HepG2 (cell line): ENCODE data around the gene AMIGO1. TPM values are rescaled to one million over a fixed set of nuclear protein-coding genes. Genes with fewer than 3 reads are reported as not detected.

ENCODE experiments used
- ADNP ChIP-seq: sonication (generic); formaldehyde crosslinking; IDR thresholded peaks from 2 replicates; pipeline ENCODE4 v1.4.0; 2020; ENCODE audit warnings: missing genetic modification reagents
- BRD4 ChIP-seq: sonication (generic); formaldehyde crosslinking; IDR thresholded peaks from 2 replicates; pipeline ENCODE4 v1.4.0; 2020; ENCODE audit warnings: missing genetic modification reagents
- CBFB ChIP-seq: sonication (generic); formaldehyde crosslinking; IDR thresholded peaks from 2 replicates; pipeline ENCODE4 v1.4.0; 2020; ENCODE audit warnings: missing genetic modification reagents
- CBX2 ChIP-seq, 2 experiments: fragments of 200-600 bp in 1 of 2; sonication (generic); formaldehyde crosslinking in 1 of 2; IDR thresholded peaks; 2 replicates each; pipeline versions ENCODE4 v1.7.0 to v1.8.1; 2018 to 2022; ENCODE audit warnings: low read depth in 2 of 2, low read length in 1 of 2, mild to moderate bottlenecking in 1 of 2, missing genetic modification reagents in 1 of 2
- CENPT ChIP-seq: sonication (generic); formaldehyde crosslinking; IDR thresholded peaks from 2 replicates; pipeline ENCODE4 v1.8.0; 2022; ENCODE audit warnings: low read depth, mild to moderate bottlenecking, moderate library complexity, missing genetic modification reagents
- EED ChIP-seq: sonication (generic); formaldehyde crosslinking; IDR thresholded peaks from 2 replicates; pipeline ENCODE4 v1.5.0; 2020; ENCODE audit warnings: mild to moderate bottlenecking, missing genetic modification reagents
- FUBP1 ChIP-seq: sonication (generic); formaldehyde crosslinking; IDR thresholded peaks from 2 replicates; pipeline ENCODE4 v1.5.1; 2020; ENCODE audit warnings: missing genetic modification reagents, mild to moderate bottlenecking, borderline replicate concordance
- GATAD1 ChIP-seq: IDR thresholded peaks from 2 replicates; pipeline ENCODE4 v1.6.1; 2016; ENCODE audit warnings: missing genetic modification reagents, missing compliant biosample characterization
- HIVEP1 ChIP-seq: sonication (generic); formaldehyde crosslinking; IDR thresholded peaks from 2 replicates; pipeline ENCODE4 v1.4.0; 2020; ENCODE audit warnings: mild to moderate bottlenecking, missing genetic modification reagents
- HNRNPK ChIP-seq: fragments of 200-400 bp; formaldehyde crosslinking; IDR thresholded peaks from 2 replicates; pipeline ENCODE4 v1.6.1; 2018; ENCODE audit warnings: low read length, low read depth, moderate library complexity, mild to moderate bottlenecking; ENCODE audit not compliant: poor library complexity, severe bottlenecking
- MNT ChIP-seq: fragments of 450-650 bp; IDR thresholded peaks from 2 replicates; pipeline ENCODE4 v1.6.1; 2016
- NFYC ChIP-seq: IDR thresholded peaks from 2 replicates; pipeline ENCODE4 v1.6.1; 2016; ENCODE audit warnings: missing genetic modification reagents, missing compliant biosample characterization
- NR2C2 ChIP-seq: sonication (generic); formaldehyde crosslinking; IDR thresholded peaks from 2 replicates; pipeline ENCODE4 v1.4.0; 2020; ENCODE audit warnings: missing genetic modification reagents, mild to moderate bottlenecking, moderate library complexity, borderline replicate concordance
- PITX1 ChIP-seq: sonication (generic); formaldehyde crosslinking; IDR thresholded peaks from 2 replicates; pipeline ENCODE4 v1.5.1; 2020; ENCODE audit warnings: mild to moderate bottlenecking, missing genetic modification reagents
- PLSCR1 ChIP-seq: sonication (generic); formaldehyde crosslinking; IDR thresholded peaks from 2 replicates; pipeline ENCODE4 v1.5.0; 2020; ENCODE audit warnings: missing genetic modification reagents, mild to moderate bottlenecking, borderline replicate concordance
- RBM22 ChIP-seq: fragments of 200-400 bp; formaldehyde crosslinking; optimal IDR thresholded peaks from 2 replicates; pipeline ENCODE3; 2017; ENCODE audit warnings: mild to moderate bottlenecking, low read length, moderate library complexity
- RFX1 ChIP-seq: fragments of 450-650 bp; IDR thresholded peaks from 2 replicates; pipeline ENCODE4 v1.6.1; 2017
- RFXAP ChIP-seq: sonication (generic); formaldehyde crosslinking; IDR thresholded peaks from 2 replicates; pipeline ENCODE4 v1.4.0; 2020; ENCODE audit warnings: missing genetic modification reagents, borderline replicate concordance
- RXRB ChIP-seq: IDR thresholded peaks from 2 replicates; pipeline ENCODE4 v1.6.1; 2016; ENCODE audit warnings: borderline replicate concordance, missing genetic modification reagents, missing compliant biosample characterization
- SNAPC5 ChIP-seq: sonication (generic); formaldehyde crosslinking; IDR thresholded peaks from 2 replicates; pipeline ENCODE4 v1.8.1; 2023; ENCODE audit warnings: mild to moderate bottlenecking, missing genetic modification reagents, borderline replicate concordance
- U2AF1 ChIP-seq: fragments of 200-400 bp; formaldehyde crosslinking; optimal IDR thresholded peaks from 2 replicates; pipeline ENCODE3; 2017; ENCODE audit warnings: mild to moderate bottlenecking, low read depth, low read length
- XBP1 ChIP-seq: sonication (generic); formaldehyde crosslinking; IDR thresholded peaks from 2 replicates; pipeline ENCODE4 v1.5.0; 2020; ENCODE audit warnings: missing genetic modification reagents
- ZKSCAN8 ChIP-seq: IDR thresholded peaks from 2 replicates; pipeline ENCODE4 v1.6.1; 2016; ENCODE audit warnings: borderline replicate concordance, missing genetic modification reagents, missing compliant biosample characterization
- ZNF619 ChIP-seq: sonication (generic); formaldehyde crosslinking; IDR thresholded peaks from 2 replicates; pipeline ENCODE4 v1.4.0; 2020; ENCODE audit warnings: mild to moderate bottlenecking, missing genetic modification reagents
- ZNF644 ChIP-seq: IDR thresholded peaks from 2 replicates; pipeline ENCODE4 v1.6.1; 2016; ENCODE audit warnings: low read depth
- ZNF780A ChIP-seq: sonication (generic); formaldehyde crosslinking; IDR thresholded peaks from 2 replicates; pipeline ENCODE4 v1.8.0; 2022; ENCODE audit warnings: mild to moderate bottlenecking, missing genetic modification reagents, moderate library complexity
- polyA plus RNA-seq, 8 experiments: library from polyadenylated mRNA; depleted of rRNA in 3 of 8; stranded (reverse) in 7 of 8; unstranded in 1 of 8; fragments of >200 nt; fragmentation: Illumina TruSeq in 4 of 8; extraction: Trizol in 4 of 8; gene quantifications; 2 replicates each; pipeline versions ENCODE4 v1.2.1 to v1.2.3, GENCODE V29; 2011 to 2016; ENCODE audit warnings: low read depth in 4 of 8, missing spikeins in 1 of 8, mixed read lengths in 1 of 8; ENCODE audit not compliant: insufficient read depth in 1 of 8
- total RNA-seq, 5 experiments: library from RNA; depleted of rRNA; stranded (reverse); fragments of >200 nt; fragmentation: Illumina TruSeq; extraction: Trizol; gene quantifications; 2 replicates each; pipeline ENCODE4 v1.2.3, GENCODE V29; 2016; ENCODE audit warnings: low read depth in 1 of 5

AMIGO1 gene
- total and polyA plus RNA-seq, 2 of the 13 experiments (the other 11 are each of a cell fraction or from before 2014, with no cell fraction given), result 0.40 to 1.3 TPM

- 0 out of 2 replicates have a peak, but pooled peaks have one; percentile 73 for TF ChIP-seq CENPT (CRISPR knock-in tag)
- TF ChIP-seq ZKSCAN8 (CRISPR knock-in tag), result no peak
- no peak for TF ChIP-seq RBM22
- TF ChIP-seq RFXAP (CRISPR knock-in tag), result peak; percentile 75
- TF ChIP-seq ADNP, result no peak
- no peak for TF ChIP-seq PLSCR1
- TF ChIP-seq NFYC, result 0 out of 2 replicates have a peak, but pooled peaks have one; percentile 27
- no peak for TF ChIP-seq FUBP1 (CRISPR knock-in tag)
- no peak for TF ChIP-seq RFX1
- peak; percentile 23; the same call in 1 of the 2 replicates for TF ChIP-seq MNT
- TF ChIP-seq ZNF619, result no peak
- TF ChIP-seq HNRNPK, result peak; percentile 91
- TF ChIP-seq NR2C2, result peak; percentile 25; the same call in 1 of the 2 replicates
- peak; percentile 84 for TF ChIP-seq U2AF1
- TF ChIP-seq SNAPC5 (CRISPR knock-in tag), result no peak
- peak; percentile 77 for TF ChIP-seq CBFB (CRISPR knock-in tag)
- TF ChIP-seq XBP1, result no peak
- 0 out of 2 replicates have a peak, but pooled peaks have one; percentile 34 for TF ChIP-seq RXRB (CRISPR knock-in tag)
- TF ChIP-seq GATAD1 (CRISPR knock-in tag), result 0 out of 2 replicates have a peak, but pooled peaks have one; percentile 67
- TF ChIP-seq HIVEP1 (CRISPR knock-in tag), result peak; percentile 62
- TF ChIP-seq CBX2 (IDR thresholded peaks at IDR 0.05; ENCODE audit: low read depth, low read length), result no peak
- no peak for TF ChIP-seq CBX2 (CRISPR knock-in tag; IDR thresholded peaks at IDR 0.05; ENCODE audit: low read depth)
- 0 out of 2 replicates have a peak, but pooled peaks have one; percentile 55 for TF ChIP-seq PITX1 (CRISPR knock-in tag)
- 0 out of 2 replicates have a peak, but pooled peaks have one; percentile 61 for TF ChIP-seq EED
- TF ChIP-seq ZNF780A (CRISPR knock-in tag), result 0 out of 2 replicates have a peak, but pooled peaks have one; percentile 35
- no peak for TF ChIP-seq ZNF644 (CRISPR knock-in tag)
- TF ChIP-seq BRD4 (CRISPR knock-in tag), result peak; percentile 90
These were observed 25.6 kb downstream of the AMIGO1 start, which contains the start of gene ATXN7L2 (continued) for GRCh38 chr1:109483672-109484518.
